ENCODE data around the gene CTNNA2. TPM values are rescaled to one million over a fixed set of nuclear protein-coding genes. Genes with fewer than 3 reads are reported as not detected.

The CTNNA2 gene
- total and polyA plus RNA-seq, 2 of the 8 experiments (the other 6 are each of a cell fraction or from before 2014, with no cell fraction given), result 3.9 to 9.0 TPM

- 93% methylated on average over 5 of the region's 5 CpGs; no CpG with 5 or more reads in 1 of the 2 experiments for WGBS, 2 experiments (ENCODE audit: extremely low coverage in 1 of 2, insufficient coverage in 1 of 2, insufficient read length in 1 of 2, insufficient replicate concordance in 2 of 2, low coverage in 1 of 2, low lambda C conversion rate in 2 of 2, missing lambda C conversion rate in 1 of 2)
- Histone ChIP-seq H3K9ac (replicated peaks in 1 of 4; ENCODE audit: extremely low read depth in 1 of 4, low read depth in 3 of 4, low read length in 3 of 4) (no peak overlapping the region), H3K56ac (replicated peaks; ENCODE audit: insufficient read length, low read depth, low read length) (no peak overlapping the region), H2AFZ (ENCODE audit: low read length) (no peak overlapping the region), H3K36me3 (ENCODE audit: control insufficient read depth in 2 of 4, insufficient read depth in 4 of 4, low read length in 3 of 4) (no peaks in the 10 kb centered on the region), H3K27me3 (replicated peaks in 1 of 4; ENCODE audit: control insufficient read depth in 3 of 4, extremely low read depth in 1 of 4, insufficient read depth in 3 of 4, low read length in 3 of 4) (no peaks in the 10 kb centered on the region), H2BK20ac (ENCODE audit: low read length) (no peak overlapping the region), H4K20me1 (replicated peaks in 1 of 2; ENCODE audit: control insufficient read depth in 1 of 2, insufficient read depth in 2 of 2, low read length in 2 of 2) (no peaks in the 10 kb centered on the region), H3K27ac (ENCODE audit: low read depth, low read length) (no peak overlapping the region), H3K9me3 (ENCODE audit: insufficient read depth in 2 of 2, low read depth in 1 of 2, low read length in 1 of 2) (no peaks in the 10 kb centered on the region), H3K14ac (ENCODE audit: insufficient read length) (no peak overlapping the region), H3K79me1 (ENCODE audit: low read depth, low read length) (no peaks in the 10 kb centered on the region), H3K4me2 (ENCODE audit: insufficient read depth in 1 of 2, low read depth in 2 of 2, low read length in 2 of 2) (no peak overlapping the region), H2AK5ac (ENCODE audit: low read depth, low read length) (no peak overlapping the region), H3K23me2 (ENCODE audit: low read depth, low read length) (no peaks in the 10 kb centered on the region; the same call in 1 of the 2 replicates), H2BK15ac (ENCODE audit: low read length) (no peak overlapping the region), H3K18ac (ENCODE audit: extremely low read depth, low read length) (no peak overlapping the region), H4K91ac (replicated peaks; ENCODE audit: insufficient read length, low read length) (no peak overlapping the region), H3K4me1 (replicated peaks in 1 of 4; ENCODE audit: control insufficient read depth in 3 of 4, insufficient read depth in 4 of 4, low read length in 3 of 4) (no peaks in the 10 kb centered on the region), H4K8ac (ENCODE audit: extremely low read depth, insufficient read depth, low read length) (no peak overlapping the region), H2BK120ac (replicated peaks; ENCODE audit: low read depth, low read length) (no peak overlapping the region), H2BK5ac (ENCODE audit: low read depth, low read length) (no peak overlapping the region), H2BK12ac (ENCODE audit: low read depth, low read length) (no peak overlapping the region), H3K4me3 (ENCODE audit: extremely low read depth in 1 of 4, insufficient read depth in 2 of 4, low read depth in 3 of 4, low read length in 4 of 4) (no peak overlapping the region), H3K4ac (replicated peaks; ENCODE audit: insufficient read length, low read depth, low read length) (no peak overlapping the region), H4K5ac (ENCODE audit: insufficient read length, low read depth, low read length) (no peak overlapping the region), H3K79me2 (ENCODE audit: control insufficient read depth in 1 of 2, insufficient read depth in 2 of 2, low read length in 2 of 2) (no peaks in the 10 kb centered on the region), H3K23ac (ENCODE audit: insufficient read length) (no peak overlapping the region)
- no peak for TF ChIP-seq SP2 (IDR thresholded peaks at IDR 0.05; ENCODE audit: low read length)
- POLR2A ChIA-PET (ENCODE audit: partially characterized antibody), result interaction anchor here (0.7 kb wide), 1 partner anchor 10 kb away, joined by 5 read pairs; no protein-coding TSS in a partner anchor
- DNase-seq (ENCODE audit: low read depth in 1 of 2, low spot score in 2 of 2) (no peak), FAIRE-seq (no peak)
- CTCF ChIA-PET (ENCODE audit: partially characterized antibody), result no interaction called here
These were observed 609.8 kb downstream of the CTNNA2 start for GRCh38 chr2:80122675-80123074.

Measured in H1 (cell line).